SH-SY5Y (cell line): ENCODE results near the gene MXRA5.

Experiments used
- GATA2 ChIP-seq: IDR thresholded peaks from 2 replicates; pipeline ENCODE4 v1.6.1; 2011; ENCODE audit warnings: mild to moderate bottlenecking, low read depth, low read length
- GATA3 ChIP-seq: IDR thresholded peaks from 2 replicates; pipeline ENCODE4 v1.6.1; 2011; ENCODE audit warnings: low read depth, mild to moderate bottlenecking, low read length, moderate library complexity

Gene MXRA5, protein sequence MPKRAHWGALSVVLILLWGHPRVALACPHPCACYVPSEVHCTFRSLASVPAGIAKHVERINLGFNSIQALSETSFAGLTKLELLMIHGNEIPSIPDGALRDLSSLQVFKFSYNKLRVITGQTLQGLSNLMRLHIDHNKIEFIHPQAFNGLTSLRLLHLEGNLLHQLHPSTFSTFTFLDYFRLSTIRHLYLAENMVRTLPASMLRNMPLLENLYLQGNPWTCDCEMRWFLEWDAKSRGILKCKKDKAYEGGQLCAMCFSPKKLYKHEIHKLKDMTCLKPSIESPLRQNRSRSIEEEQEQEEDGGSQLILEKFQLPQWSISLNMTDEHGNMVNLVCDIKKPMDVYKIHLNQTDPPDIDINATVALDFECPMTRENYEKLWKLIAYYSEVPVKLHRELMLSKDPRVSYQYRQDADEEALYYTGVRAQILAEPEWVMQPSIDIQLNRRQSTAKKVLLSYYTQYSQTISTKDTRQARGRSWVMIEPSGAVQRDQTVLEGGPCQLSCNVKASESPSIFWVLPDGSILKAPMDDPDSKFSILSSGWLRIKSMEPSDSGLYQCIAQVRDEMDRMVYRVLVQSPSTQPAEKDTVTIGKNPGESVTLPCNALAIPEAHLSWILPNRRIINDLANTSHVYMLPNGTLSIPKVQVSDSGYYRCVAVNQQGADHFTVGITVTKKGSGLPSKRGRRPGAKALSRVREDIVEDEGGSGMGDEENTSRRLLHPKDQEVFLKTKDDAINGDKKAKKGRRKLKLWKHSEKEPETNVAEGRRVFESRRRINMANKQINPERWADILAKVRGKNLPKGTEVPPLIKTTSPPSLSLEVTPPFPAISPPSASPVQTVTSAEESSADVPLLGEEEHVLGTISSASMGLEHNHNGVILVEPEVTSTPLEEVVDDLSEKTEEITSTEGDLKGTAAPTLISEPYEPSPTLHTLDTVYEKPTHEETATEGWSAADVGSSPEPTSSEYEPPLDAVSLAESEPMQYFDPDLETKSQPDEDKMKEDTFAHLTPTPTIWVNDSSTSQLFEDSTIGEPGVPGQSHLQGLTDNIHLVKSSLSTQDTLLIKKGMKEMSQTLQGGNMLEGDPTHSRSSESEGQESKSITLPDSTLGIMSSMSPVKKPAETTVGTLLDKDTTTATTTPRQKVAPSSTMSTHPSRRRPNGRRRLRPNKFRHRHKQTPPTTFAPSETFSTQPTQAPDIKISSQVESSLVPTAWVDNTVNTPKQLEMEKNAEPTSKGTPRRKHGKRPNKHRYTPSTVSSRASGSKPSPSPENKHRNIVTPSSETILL (N-terminal part only)

GRCh38 chrX:3346501-3347259 lies at the start of gene MXRA5:
MXRA5 (minus strand) TSS chrX:3346652; CDS start chrX:3343833, 2,819 bp downstream.
- no peak for TF ChIP-seq GATA2
- TF ChIP-seq GATA3, result no peak

- TF ChIP-seq GATA2 (no peak), GATA3 (no peak)
Observed at GRCh38 chrX:3393581-3394111, 47.2 kb upstream of the MXRA5 start.

GRCh38 chrX:3393178-3393577 lies 46.7 kb upstream of the MXRA5 start:
- TF ChIP-seq GATA3 (no peak), GATA2 (no peak)

DNA sequence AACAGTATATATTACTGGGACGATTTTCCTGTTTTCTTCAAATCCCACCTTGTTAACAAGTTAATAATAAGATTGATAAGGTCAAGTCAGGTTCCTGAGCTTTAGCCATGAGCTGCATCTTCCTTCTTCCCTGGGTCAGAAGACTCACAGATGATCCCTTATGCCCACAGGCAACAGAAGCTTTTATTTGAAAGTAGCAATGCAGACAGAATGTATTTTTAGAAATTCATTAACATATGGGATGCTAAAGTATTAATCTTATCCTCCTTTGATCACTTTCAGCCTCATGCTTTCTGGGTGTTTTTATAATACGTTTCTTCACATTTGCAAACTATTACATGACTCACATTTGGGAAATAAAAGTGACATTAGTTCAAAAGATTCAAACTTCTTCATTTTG lies 42.0 kb upstream of the MXRA5 start:
- TF ChIP-seq GATA3, result no peak
- TF ChIP-seq GATA2, result no peak

DNA sequence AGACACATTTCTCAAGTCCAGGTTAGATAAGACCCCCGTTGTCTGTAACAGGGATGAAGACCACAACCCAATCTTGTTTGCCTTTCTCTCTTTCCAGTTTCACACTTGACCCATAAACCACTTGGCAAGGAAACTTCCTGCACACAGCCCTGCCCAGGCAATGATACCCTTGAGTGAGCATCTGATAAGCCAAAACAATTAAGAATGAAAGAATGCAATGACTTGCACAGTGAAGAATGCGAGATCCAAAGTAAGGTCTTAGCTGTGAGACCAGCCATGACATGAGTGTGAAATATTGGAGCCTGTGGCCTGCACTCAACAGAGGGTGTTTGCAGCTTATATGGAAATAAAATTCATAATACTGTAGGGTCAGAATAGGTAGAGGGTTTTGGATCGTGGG lies 37.9 kb upstream of the MXRA5 start:
- TF ChIP-seq GATA2 (no peak), GATA3 (no peak)

DNA sequence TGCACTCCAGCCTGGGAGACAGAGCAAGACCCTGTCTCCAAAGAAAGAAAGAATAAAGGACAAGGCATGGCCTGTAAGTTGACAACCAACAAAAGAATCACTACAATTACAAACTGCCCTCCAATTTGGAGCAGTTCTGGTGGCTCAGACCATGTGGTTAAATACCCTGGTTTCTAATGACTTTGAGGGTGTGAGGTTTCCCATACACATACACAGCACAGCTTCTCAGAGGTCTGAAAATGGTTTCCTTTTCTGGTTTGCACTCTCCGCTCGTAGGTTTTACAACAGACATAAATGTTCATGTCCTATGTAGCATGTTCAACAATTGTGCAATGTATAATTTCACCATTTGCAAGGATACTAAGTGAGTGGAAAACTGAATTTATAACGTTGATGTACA lies 34.2 kb upstream of the MXRA5 start:
- TF ChIP-seq GATA3 (no peak), GATA2 (no peak)

DNA sequence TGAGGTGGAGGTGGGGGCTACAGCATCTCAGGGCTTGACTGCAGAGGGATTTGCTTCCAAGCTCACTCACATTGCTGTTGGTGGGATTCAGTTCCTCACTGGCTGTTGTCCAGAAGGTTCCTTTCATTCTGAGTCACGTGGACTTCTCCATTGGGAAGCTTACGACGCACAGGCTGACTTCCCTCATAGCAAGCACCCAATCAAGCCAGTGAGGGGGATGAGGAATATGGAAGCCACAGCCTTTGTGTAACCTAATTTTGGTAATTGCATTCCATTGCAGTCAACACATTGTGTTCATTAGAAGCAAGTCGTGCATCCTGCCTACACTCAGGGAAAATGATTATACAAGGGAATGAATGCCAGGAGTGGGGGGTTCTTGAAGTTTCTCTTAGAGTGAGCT lies 32.7 kb upstream of the MXRA5 start:
- TF ChIP-seq GATA2 (no peak), GATA3 (no peak)

DNA sequence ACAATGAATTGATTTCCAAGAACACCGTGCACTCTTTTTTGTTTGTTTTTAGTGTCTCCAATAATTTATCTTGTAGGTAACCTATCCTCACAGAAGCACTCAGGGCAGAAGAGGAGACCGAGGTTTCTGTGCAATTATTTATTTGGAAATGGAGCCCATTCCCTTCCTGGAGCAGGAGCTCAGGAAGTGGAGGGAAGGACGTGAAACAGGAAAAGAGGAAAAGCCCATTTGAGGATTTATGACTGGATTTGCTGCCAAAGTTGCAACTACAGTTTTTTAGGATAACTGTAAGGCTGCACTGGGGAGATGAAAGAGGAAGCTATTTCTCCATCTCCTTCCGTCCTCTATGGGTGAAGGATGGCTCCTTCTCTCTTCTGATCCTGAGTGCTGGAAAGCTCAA lies 31.7 kb upstream of the MXRA5 start:
- no peak for TF ChIP-seq GATA2
- TF ChIP-seq GATA3, result no peak

- TF ChIP-seq GATA3 (no peak), GATA2 (no peak)
Observed at GRCh38 chrX:3377560-3377959, 31.1 kb upstream of the MXRA5 start.

DNA sequence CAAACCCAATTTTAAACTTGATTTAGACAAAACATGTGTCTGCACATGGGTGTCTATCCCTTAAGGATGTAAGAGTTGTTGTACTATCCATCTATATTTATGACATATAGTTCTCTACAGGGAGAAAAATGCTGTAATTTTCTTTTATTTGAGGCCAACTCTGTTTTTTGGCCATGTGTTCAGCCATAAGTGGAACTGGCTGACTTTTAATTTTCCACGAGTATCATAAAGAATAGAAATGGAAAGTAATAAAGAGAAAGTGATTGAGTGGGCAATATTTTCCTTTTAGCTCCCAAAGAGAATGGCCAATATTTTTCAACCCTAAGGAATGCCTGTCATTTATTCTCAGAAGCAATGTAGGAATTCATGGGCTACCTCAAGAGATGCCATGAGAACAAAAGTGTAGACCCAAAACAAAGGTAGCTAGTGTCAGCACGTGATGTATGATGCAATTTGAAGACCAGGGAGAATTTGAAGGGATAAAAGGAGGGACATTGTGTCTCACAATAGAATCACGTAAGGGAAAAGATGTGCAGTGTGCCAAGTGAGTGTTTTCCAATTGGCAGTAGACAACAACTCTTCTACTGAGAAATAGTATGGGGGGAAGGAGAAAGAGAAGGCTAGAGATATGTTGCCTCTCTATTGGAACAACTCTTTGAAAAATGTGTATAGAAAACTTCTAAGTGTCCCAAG lies 27.8 kb upstream of the MXRA5 start:
- no peak for TF ChIP-seq GATA2
- no peak for TF ChIP-seq GATA3

DNA sequence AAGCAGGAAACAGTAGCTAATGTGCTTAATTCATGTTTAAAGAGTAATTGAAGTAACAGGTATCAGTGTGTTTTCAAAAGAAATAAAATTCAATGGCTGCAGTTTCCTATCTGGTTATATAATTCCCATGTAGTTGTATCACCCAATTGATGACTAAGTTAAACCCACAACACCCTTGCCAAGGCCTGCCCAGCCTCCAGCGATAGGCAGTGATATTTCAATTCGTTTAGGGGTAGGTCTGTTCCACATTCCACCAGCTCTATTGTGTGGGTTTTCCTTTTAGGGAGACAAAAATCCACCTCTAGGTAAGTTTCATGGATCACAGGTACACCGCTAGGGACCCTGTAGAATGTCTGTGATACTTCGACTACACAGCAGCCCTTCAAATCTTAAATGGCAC lies 24.7 kb upstream of the MXRA5 start:
- TF ChIP-seq GATA2 (no peak), GATA3 (no peak)

DNA sequence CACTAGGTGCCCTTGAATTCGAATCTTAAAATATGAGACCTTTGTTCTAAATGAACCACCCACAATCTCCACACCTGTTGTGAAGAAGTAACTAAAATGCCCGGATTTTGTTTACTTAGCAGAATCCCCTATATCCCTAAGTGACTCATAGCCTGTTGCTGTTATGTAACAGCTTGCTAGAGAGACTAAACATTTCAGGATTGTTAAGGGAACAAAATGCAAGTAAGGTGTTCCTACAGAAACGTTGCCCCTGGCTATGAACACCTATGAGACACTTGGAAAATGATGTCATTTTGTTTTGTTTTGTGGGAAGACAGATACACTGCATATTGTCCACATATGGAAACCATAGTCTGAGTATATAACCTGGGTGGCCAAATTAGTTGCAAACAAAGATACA lies 24.2 kb upstream of the MXRA5 start:
- TF ChIP-seq GATA3 (no peak), GATA2 (no peak)
